DMS153 (cell line): Measurements from ENCODE around the gene ORC4.
"Not testable (repeated sequence)": the region's sequence is repeated elsewhere in the genome, so short reads cannot be mapped to it uniquely, and the experiment has no call there.

Source experiments
- DNase-seq: peaks from one replicate; lab custom pipeline; 2025; lab: John Stamatoyannopoulos, UW

The ORC4 gene

GRCh38 chr2:148014616-148015015, 5.9 kb downstream of the ORC4 start:
- no peak for DNase-seq

- DNase-seq, result no peak
These were observed 6.7 kb downstream of the ORC4 start for GRCh38 chr2:148013876-148014275.

- DNase-seq, result not testable (repeated sequence)
These were observed 12.1 kb downstream of the ORC4 start for GRCh38 chr2:148008411-148008810.

- DNase-seq, result no peak
These were observed 13.2 kb downstream of the ORC4 start for GRCh38 chr2:148007219-148007900.

- DNase-seq, result no peak
These were observed 14.1 kb downstream of the ORC4 start for GRCh38 chr2:148006249-148007007.

- not testable (repeated sequence) for DNase-seq
These were observed 18.1 kb downstream of the ORC4 start for GRCh38 chr2:148002420-148002819.

GRCh38 chr2:148000095-148000494, 20.4 kb downstream of the ORC4 start:
- DNase-seq, result no peak

- DNase-seq, result no peak
These were observed 21.4 kb downstream of the ORC4 start for GRCh38 chr2:147999126-147999525.

- no peak for DNase-seq
These were observed 22.3 kb downstream of the ORC4 start for GRCh38 chr2:147998203-147998602.

GRCh38 chr2:147996828-147997227, 23.7 kb downstream of the ORC4 start:
- no peak for DNase-seq

GRCh38 chr2:147994965-147995364, 25.6 kb downstream of the ORC4 start:
- not testable (repeated sequence) for DNase-seq

- peak; percentile 2 for DNase-seq
These were observed 30.6 kb downstream of the ORC4 start for GRCh38 chr2:147989809-147990403.

- DNase-seq, result no peak
These were observed 31.4 kb downstream of the ORC4 start for GRCh38 chr2:147989102-147989501.

- DNase-seq, result no peak
These were observed 39.5 kb downstream of the ORC4 start for GRCh38 chr2:147980940-147981528.

- no peak for DNase-seq
These were observed 42.9 kb downstream of the ORC4 start for GRCh38 chr2:147977679-147978078.

- DNase-seq, result no peak
These were observed 44.4 kb downstream of the ORC4 start for GRCh38 chr2:147976102-147976501.

GRCh38 chr2:147968571-147968970, 52.0 kb downstream of the ORC4 start:
- no peak for DNase-seq

GRCh38 chr2:147952118-147952517, 68.4 kb downstream of the ORC4 start:
- no peak for DNase-seq

GRCh38 chr2:147945660-147946059, 74.9 kb downstream of the ORC4 start:
- no peak for DNase-seq

- no peak for DNase-seq
These were observed 81.2 kb downstream of the ORC4 start for GRCh38 chr2:147939313-147939712.

GRCh38 chr2:147937744-147938349, 82.7 kb downstream of the ORC4 start:
- DNase-seq, result no peak

GRCh38 chr2:147934881-147935620, 85.5 kb downstream of the ORC4 start:
- no peak for DNase-seq
